Testis (tissue), 2 donors: Measurements from ENCODE around the gene GATA2.

Source experiments
- POLR2A ChIP-seq: fragments of 450-650 bp; IDR thresholded peaks from one replicate; pipeline ENCODE4 v1.6.1; 2017; ENCODE audit warnings: antibody characterized with exemption, mild to moderate bottlenecking, moderate library complexity
- TF ChIP-seq, protein P1 (sequence below), 3 experiments: fragments of 450-650 bp in 2 of 3; fragments of 200-600 bp in 1 of 3; sonication (generic) in 1 of 3; IDR thresholded peaks; one replicate each; pipeline ENCODE4 v1.5.1; 2016 to 2019; ENCODE audit warnings: antibody characterized with exemption in 3 of 3, mild to moderate bottlenecking in 2 of 3, moderate library complexity in 1 of 3

DNA sequence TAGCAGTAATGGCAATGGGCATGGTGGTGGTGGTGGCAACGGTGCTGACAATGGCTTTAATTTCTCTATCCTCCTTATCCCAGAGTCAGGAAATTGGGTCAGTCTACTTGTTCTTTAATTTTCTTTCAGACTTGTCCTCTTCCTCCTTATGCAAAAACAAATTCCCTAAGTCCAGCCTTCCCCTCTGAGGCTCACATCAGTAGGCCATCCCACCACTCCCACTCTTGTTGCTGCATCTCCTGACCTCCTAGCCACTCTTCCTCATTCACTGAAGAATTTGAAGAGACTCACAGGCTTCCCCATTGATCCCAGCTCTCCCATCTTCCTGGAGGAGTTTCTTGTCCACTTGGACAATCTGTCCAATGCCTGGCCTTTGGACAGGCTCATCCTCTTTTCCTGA lies 46.2 kb downstream of the GATA2 start:
- TF ChIP-seq, protein P1, sequence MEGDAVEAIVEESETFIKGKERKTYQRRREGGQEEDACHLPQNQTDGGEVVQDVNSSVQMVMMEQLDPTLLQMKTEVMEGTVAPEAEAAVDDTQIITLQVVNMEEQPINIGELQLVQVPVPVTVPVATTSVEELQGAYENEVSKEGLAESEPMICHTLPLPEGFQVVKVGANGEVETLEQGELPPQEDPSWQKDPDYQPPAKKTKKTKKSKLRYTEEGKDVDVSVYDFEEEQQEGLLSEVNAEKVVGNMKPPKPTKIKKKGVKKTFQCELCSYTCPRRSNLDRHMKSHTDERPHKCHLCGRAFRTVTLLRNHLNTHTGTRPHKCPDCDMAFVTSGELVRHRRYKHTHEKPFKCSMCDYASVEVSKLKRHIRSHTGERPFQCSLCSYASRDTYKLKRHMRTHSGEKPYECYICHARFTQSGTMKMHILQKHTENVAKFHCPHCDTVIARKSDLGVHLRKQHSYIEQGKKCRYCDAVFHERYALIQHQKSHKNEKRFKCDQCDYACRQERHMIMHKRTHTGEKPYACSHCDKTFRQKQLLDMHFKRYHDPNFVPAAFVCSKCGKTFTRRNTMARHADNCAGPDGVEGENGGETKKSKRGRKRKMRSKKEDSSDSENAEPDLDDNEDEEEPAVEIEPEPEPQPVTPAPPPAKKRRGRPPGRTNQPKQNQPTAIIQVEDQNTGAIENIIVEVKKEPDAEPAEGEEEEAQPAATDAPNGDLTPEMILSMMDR (IDR thresholded peaks at IDR 0.05) = no peak
- TF ChIP-seq POLR2A = no peak
